ENCODE data around the gene AATK.

Gene AATK

GRCh38 chr17:81128338-81128737 lies 37.7 kb downstream of the AATK start:
- no peak for DNase-seq (ENCODE audit: low spot score)

GRCh38 chr17:81127526-81128177 lies 38.4 kb downstream of the AATK start:
- no peak for DNase-seq (ENCODE audit: low spot score)

GRCh38 chr17:81127133-81127455 lies 38.9 kb downstream of the AATK start:
- DNase-seq (ENCODE audit: low spot score): no peak

- DNase-seq (ENCODE audit: low spot score): no peak
These were observed 39.5 kb downstream of the AATK start for GRCh38 chr17:81126281-81127132.

- no peak for DNase-seq (ENCODE audit: low spot score)
These were observed 40.4 kb downstream of the AATK start for GRCh38 chr17:81125573-81126081.

- no peak for DNase-seq (ENCODE audit: low spot score)
These were observed 41.6 kb downstream of the AATK start for GRCh38 chr17:81124377-81124776.

- DNase-seq (ENCODE audit: low spot score): no peak
These were observed 42.7 kb downstream of the AATK start for GRCh38 chr17:81123052-81124048.

- no peak for DNase-seq (ENCODE audit: low spot score)
These were observed 43.9 kb downstream of the AATK start for GRCh38 chr17:81121841-81122733.

- DNase-seq (ENCODE audit: low spot score): no peak
These were observed 45.1 kb downstream of the AATK start for GRCh38 chr17:81120695-81121621.

GRCh38 chr17:81120149-81120484 lies 45.9 kb downstream of the AATK start:
- DNase-seq (ENCODE audit: low spot score): no peak

GRCh38 chr17:81119223-81120148 lies 46.5 kb downstream of the AATK start:
- peak; percentile 96 for DNase-seq (ENCODE audit: low spot score)

- no peak for DNase-seq (ENCODE audit: low spot score)
These were observed 47.5 kb downstream of the AATK start for GRCh38 chr17:81118308-81119221.

GRCh38 chr17:81117672-81118198 lies 48.3 kb downstream of the AATK start:
- no peak for DNase-seq (ENCODE audit: low spot score)

- DNase-seq (ENCODE audit: low spot score): no peak
These were observed 49.3 kb downstream of the AATK start for GRCh38 chr17:81116704-81117103.

GRCh38 chr17:81115749-81116464 lies 50.1 kb downstream of the AATK start:
- no peak for DNase-seq (ENCODE audit: low spot score)

GRCh38 chr17:81115219-81115618 lies 50.8 kb downstream of the AATK start:
- no peak for DNase-seq (ENCODE audit: low spot score)
